PC-3 (cell line): ENCODE measurements around the gene NT5DC3.

Source experiments
- EZH2 ChIP-seq: fragments of 300-600 bp; sonication (generic); IDR thresholded peaks from one replicate; pipeline ENCODE4 v1.6.1; 2017; ENCODE audit warnings: antibody characterized with exemption, mild to moderate bottlenecking, low read length; ENCODE audit not compliant: unreplicated experiment
- TF ChIP-seq, protein P1 (sequence below): fragments of 300-600 bp; sonication (generic); conservative IDR thresholded peaks from 2 replicates; pipeline ENCODE4 v1.5.1; 2017; ENCODE audit warnings: antibody characterized with exemption, low read depth, mild to moderate bottlenecking, low read length

DNA sequence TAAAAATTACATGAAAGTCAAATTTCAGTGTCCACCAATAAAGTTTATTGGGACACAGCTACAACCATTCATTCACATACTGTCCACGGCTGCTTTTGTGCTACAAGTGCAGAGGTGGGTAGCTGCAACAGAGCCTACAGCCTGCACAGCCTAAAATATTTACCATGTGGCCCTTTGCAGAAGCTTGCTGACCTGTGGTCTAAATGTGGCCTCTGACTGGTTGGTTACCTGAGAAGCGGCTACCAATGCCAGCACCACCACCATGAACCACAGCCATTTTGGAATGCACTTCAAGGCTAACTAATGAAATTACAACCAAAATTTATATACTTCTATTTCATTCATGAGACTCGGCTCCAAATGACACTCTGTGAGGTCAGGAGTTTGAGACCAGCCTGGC is 58.6 kb downstream of the NT5DC3 start:
- TF ChIP-seq EZH2: no peak
- TF ChIP-seq, protein P1, sequence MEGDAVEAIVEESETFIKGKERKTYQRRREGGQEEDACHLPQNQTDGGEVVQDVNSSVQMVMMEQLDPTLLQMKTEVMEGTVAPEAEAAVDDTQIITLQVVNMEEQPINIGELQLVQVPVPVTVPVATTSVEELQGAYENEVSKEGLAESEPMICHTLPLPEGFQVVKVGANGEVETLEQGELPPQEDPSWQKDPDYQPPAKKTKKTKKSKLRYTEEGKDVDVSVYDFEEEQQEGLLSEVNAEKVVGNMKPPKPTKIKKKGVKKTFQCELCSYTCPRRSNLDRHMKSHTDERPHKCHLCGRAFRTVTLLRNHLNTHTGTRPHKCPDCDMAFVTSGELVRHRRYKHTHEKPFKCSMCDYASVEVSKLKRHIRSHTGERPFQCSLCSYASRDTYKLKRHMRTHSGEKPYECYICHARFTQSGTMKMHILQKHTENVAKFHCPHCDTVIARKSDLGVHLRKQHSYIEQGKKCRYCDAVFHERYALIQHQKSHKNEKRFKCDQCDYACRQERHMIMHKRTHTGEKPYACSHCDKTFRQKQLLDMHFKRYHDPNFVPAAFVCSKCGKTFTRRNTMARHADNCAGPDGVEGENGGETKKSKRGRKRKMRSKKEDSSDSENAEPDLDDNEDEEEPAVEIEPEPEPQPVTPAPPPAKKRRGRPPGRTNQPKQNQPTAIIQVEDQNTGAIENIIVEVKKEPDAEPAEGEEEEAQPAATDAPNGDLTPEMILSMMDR: no peak
